Bronchus fibroblast of lung (primary cell): ENCODE measurements around the gene ESRRG. TPM values are rescaled to one million over a fixed set of nuclear protein-coding genes. Genes with fewer than 3 reads are reported as not detected.

Source experiments
- total RNA-seq: library from RNA; depleted of rRNA; stranded (reverse); fragments of >200 nt; gene quantifications from 2 replicates; pipeline ENCODE4 v1.2.3, GENCODE V29; 2015

ESRRG gene
- total RNA-seq, result under 0.01 and 0.30 TPM in 2 replicates

GRCh38 chr1:216723274-216723780, at the start of gene ESRRG:
ESRRG (minus strand) TSS chr1:216723429; CDS start chr1:216723299, 130 bp downstream.

